ENCODE data around the gene IL12RB1.

- no peak for TF ChIP-seq CTCF (conservative IDR thresholded peaks at IDR 0.05 in 1 of 2, IDR thresholded peaks at IDR 0.05 in 1 of 2; ENCODE audit: extremely low read depth in 1 of 2, insufficient read depth in 1 of 2, low read depth in 1 of 2, low read length in 2 of 2)
- TF ChIP-seq EZH2 (IDR thresholded peaks at IDR 0.05; ENCODE audit: borderline replicate concordance, low read length), result no peak
These were observed 16.3 kb upstream of the IL12RB1 start for GRCh38 chr19:18102916-18103542.

Data from mammary epithelial cell (primary cell).